GM10248 (cell line): ENCODE data around the gene FGR.

Experiments
- CTCF ChIA-PET: fragments of 300-600 bp; sonication (Branson Sonifier 250); formaldehyde crosslinking; extraction: SDS; loops from one replicate; lab custom pipeline; 2021; ENCODE audit warnings: antibody characterized with exemption; lab: Yijun Ruan, JAX
- POLR2A ChIA-PET: fragments of 350-650 bp; sonication (Branson Sonifier 250); formaldehyde crosslinking; extraction: SDS; loops from one replicate; lab custom pipeline; 2020; ENCODE audit warnings: antibody characterized with exemption; lab: Yijun Ruan, JAX
- DNase-seq: peaks from one replicate; pipeline ENCODE4 v3.0.0; 2012; ENCODE audit errors: extremely low spot score
- TF ChIP-seq, protein P1 (sequence below): IDR thresholded peaks from 2 replicates; pipeline ENCODE4 v1.5.1; 2012; ENCODE audit warnings: mild to moderate bottlenecking, low read depth; ENCODE audit errors: extremely low read depth, missing control alignments, control extremely low read depth

FGR gene

DNA sequence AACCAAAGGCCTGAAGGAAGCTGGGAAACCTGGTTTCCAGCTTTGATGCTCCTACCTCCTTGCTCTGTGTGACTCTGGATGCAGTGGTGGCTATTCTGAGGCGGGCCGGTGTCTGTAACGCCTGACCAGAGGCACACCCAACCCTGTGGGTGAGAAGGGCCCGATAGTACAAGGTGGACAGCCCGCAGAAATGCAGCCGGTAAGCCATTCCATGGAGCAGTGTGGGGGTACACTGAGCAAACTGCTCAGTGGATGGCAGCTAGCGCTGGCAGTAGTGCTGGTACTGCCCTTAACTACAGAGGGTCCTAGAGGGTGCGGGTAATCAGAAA is 67.0 kb downstream of the FGR start:
- TF ChIP-seq, protein P1, sequence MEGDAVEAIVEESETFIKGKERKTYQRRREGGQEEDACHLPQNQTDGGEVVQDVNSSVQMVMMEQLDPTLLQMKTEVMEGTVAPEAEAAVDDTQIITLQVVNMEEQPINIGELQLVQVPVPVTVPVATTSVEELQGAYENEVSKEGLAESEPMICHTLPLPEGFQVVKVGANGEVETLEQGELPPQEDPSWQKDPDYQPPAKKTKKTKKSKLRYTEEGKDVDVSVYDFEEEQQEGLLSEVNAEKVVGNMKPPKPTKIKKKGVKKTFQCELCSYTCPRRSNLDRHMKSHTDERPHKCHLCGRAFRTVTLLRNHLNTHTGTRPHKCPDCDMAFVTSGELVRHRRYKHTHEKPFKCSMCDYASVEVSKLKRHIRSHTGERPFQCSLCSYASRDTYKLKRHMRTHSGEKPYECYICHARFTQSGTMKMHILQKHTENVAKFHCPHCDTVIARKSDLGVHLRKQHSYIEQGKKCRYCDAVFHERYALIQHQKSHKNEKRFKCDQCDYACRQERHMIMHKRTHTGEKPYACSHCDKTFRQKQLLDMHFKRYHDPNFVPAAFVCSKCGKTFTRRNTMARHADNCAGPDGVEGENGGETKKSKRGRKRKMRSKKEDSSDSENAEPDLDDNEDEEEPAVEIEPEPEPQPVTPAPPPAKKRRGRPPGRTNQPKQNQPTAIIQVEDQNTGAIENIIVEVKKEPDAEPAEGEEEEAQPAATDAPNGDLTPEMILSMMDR = no peak
- POLR2A ChIA-PET = no interaction called here
- CTCF ChIA-PET = interaction anchor here (0.8 to 13.5 kb wide), 20 partner anchors 11 to 272 kb away, joined by 3 to 163 read pairs (median 4); partner anchors contain the start of gene AHDC1
- DNase-seq = no peak

DNA sequence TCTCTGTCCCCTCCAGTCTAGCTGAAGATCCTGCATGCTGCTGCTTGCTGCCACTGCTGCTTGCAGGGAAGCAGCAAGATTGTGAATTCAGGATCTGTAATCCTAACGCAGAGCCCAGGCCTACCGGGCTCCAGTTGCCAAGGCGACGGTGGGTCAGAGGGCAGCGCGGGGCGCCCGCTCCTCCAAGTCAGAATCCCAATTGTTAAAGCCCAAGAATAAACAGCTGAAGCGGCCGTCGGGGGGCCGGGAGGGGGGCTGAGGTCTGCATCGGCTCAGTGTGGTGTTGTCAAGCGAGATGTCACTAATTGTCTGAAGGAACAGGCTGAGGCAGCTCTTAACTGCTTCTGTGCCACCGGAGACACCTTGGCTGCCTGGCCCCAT is 67.8 kb downstream of the FGR start:
- TF ChIP-seq, protein P1 = no peak
- DNase-seq = no peak
- ChIA-PET CTCF (interaction anchor here (0.7 to 13.5 kb wide), 6 partner anchors 10 to 95 kb away, joined by 3 to 163 read pairs (median 20); no protein-coding TSS in a partner anchor), POLR2A (interaction anchor here (0.6 to 0.7 kb wide), 2 partner anchors 35 to 168 kb away, joined by 3 to 5 read pairs; no protein-coding TSS in a partner anchor)

DNA sequence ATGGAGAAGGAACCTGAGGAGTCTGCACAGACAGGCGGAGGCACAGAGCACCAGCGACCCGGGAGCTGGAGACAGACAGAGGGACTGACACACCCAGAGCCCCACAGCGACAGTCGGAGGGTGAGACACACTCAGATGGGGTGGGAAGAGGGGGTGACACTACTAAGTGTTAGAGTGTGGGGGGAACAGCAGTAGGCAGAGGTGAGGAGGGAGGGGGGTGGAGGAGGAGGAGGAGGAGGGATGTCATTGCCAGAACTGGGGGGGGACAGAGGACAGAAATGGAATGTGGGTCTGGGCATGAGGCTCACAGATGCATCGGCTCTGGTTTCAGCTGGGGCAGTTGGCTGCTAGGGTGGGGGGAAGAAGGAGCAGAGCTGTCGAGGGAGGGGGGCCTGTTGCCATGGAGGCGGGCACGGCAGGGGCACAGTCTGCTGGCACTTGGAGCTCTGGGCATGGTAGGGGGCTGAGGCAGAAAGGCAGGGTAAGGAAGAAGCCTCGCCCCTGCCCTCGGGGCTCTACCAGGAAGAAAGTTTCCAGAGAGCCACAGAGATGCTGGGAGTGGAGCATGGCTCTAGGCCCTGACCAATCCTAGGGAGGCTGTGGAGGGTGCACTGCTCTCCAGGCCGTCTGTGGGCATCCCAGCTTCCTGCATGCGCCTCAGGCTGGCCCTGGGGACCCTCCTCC is 68.4 kb downstream of the FGR start:
- TF ChIP-seq, protein P1 = no peak
- CTCF ChIA-PET = interaction anchor here (0.7 to 13.5 kb wide), 5 partner anchors 10 to 150 kb away, joined by 3 to 163 read pairs (median 6); no protein-coding TSS in a partner anchor
- POLR2A ChIA-PET = interaction anchor here (0.6 to 0.7 kb wide), 2 partner anchors 35 to 167 kb away, joined by 3 to 5 read pairs; no protein-coding TSS in a partner anchor
- no peak for DNase-seq

DNA sequence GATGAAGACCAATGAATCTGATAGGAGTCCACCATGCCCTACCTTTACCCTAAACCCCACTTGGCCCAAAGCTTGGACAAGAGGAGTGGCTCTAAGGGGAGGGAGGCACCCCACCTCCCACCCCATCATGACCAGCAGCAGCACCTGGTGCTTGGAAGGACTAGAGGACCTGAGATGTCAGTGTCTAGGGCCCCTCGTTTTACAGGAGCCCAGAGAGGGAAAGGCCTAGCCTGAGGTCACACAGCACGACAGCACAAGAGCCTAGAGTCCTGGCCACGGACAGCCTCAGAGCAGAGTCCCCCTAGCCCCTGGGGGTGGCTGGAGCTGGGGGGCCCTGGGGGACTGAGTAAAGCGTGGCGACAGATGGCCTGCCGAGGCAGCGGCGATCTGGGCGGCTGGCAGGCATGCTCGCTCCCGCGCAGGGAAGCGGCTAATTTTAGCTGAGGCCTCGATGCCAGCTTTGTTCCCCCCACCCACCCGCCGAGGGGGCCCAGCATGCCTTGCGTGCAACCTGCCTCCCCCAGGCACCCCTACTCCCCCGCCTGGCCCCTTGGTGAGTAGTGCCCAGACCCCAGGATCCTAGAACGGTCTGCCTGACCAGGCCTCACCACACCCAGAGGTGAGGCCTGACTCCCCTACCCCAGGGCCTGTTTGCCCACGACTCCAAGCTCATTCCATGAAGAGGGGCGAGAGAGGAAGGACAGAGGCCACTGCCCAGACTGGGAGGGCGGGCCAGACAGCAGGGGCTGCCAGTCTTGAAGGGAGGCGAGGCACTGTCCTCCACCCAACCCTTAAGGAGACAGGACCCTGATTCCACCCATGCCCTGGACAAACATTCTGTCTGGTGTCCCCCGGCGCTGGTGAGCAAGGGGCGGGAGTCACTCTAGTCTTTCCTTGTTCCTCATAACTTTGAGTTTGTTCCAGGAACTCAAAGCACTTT is 70.0 kb downstream of the FGR start:
- no peak for DNase-seq
- ChIA-PET CTCF (interaction anchor here (0.7 to 2.2 kb wide), 12 partner anchors 8 to 170 kb away, joined by 3 to 18 read pairs (median 4); partner anchors contain the start of gene AHDC1), POLR2A (no interaction called here)
- TF ChIP-seq, protein P1 = no peak

DNA sequence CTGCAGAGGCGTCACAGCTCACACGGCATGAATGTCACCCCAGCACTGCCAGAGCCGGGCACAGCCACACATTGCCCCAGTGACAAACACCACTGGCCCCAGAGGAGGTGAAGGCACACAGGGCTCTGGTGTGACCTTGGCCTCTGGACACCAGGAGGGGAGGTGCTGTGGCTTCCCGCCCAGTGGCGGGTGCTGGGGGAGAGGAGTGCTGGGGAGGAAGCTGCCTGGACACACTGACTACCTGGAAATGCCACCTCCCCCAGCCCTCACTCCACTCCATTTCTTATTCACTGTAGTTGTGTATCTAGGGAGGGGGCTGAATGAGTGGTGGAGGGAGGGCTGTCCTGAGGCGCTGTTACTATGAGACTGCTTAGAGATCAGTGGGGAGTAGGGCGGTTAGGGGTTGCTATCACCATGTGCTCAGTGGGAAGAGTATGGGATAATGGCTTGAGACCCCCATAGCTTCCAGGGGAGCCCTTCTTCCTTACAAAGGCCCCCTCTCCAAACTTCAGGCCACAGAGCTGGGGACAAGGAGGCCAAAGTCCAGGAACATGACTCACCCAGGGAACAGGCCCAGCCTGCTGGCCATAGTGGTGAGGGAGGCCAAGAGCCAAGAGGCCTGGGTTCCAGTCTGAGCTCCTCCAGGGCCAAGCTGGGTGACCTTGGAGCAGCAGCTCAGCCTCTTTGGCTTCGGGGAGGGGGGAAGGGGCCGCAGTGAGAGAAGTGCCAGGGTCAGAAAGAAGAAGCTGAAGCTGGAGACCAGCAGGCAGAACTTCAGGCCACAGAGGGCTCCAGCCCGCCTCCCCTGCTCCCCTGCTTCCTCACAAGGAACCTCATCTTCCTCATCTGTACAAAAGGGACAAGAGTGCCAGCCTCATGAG is 71.2 kb downstream of the FGR start:
- POLR2A ChIA-PET = no interaction called here
- TF ChIP-seq, protein P1 = no peak
- CTCF ChIA-PET = interaction anchor here (0.7 to 2.2 kb wide), 13 partner anchors 7 to 169 kb away, joined by 3 to 18 read pairs (median 3); partner anchors contain the start of gene AHDC1
- DNase-seq = no peak
